ENCODE measurements around the gene SMARCC1.

The SMARCC1 gene

DNA sequence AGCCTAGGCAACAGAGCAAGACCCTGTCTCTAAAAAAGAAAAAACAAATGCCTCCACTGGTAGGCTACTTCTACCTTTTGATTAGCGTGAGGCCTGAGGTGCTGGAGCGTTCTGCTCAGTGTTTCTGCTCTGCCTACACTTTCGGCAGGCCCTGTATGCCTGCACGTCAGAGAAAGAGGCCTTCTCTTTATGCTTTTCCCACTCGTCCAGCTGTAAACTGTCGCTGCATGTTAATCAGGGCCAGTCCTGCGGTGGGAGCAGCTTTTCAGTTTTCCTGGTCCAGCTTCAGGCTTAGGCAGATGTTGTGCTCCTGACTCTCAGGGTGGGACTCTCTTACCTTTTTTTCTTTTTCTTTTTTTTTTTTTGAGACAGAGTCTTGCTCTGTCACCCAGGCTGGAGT is 228.3 kb downstream of the SMARCC1 start:
- DNase-seq (ENCODE audit: low read depth in 2 of 2), result no peak

DNA sequence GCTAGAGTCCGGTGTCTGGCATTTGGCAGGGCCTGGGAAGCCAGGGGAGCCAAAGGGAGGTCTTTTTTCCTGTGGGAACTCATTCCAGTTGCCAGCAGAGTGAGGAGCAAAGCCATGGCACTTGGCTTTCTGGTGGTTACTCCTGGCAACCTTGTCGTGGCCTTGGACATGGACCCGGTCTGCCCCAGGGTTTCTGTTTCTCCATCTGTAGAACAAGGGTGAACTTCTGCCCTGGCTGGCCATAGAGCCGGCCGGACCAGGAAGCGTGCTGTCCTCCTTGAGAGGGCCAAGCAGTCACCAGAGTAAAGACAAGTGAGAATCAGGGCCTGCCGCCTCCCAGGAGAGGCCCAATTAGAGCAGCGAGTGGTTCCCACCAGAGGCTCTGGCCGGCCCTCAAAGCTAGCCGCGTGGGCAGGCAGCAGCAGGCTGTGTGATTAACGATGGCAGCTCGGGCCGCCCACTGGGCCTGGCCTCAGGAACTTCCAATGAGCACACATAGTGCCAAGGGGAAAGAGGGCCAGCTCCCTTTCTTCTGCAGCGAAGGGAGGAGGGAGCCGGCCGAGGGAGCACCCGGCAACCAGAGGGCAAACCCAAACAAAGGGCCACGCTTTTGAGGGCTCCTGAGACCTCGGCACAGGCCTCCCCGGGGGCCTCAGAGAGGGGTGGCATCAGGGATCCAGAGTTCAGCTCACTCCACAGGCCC is 239.1 kb downstream of the SMARCC1 start:
- no peak for DNase-seq (ENCODE audit: low read depth in 2 of 2)

DNA sequence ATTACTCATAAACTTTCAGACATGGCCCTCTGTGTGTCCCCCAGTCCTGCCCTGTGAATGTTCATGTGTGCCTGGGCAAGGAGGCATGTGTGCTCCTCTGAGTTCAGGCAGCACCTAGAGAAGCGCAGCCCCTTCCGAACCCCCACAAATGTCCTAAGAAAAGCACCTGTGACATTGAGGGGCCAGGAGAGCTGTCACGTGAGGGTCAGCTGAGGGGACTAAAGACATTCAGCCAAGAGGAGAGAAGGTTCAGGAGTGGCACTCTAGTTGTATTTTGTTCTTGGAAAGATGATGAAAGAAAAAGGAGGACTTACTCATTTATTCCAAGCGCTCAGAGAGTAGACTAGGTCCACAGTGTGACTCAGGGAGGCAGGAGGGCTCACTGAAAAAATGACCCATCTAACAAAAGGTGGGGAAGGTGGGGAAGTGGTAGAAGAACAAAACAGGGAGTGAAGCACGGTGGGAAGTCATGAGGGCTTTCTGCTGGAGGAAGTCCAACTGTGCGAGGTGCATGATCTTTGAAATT is 240.0 kb downstream of the SMARCC1 start:
- DNase-seq (ENCODE audit: low read depth in 2 of 2), result no peak

DNA sequence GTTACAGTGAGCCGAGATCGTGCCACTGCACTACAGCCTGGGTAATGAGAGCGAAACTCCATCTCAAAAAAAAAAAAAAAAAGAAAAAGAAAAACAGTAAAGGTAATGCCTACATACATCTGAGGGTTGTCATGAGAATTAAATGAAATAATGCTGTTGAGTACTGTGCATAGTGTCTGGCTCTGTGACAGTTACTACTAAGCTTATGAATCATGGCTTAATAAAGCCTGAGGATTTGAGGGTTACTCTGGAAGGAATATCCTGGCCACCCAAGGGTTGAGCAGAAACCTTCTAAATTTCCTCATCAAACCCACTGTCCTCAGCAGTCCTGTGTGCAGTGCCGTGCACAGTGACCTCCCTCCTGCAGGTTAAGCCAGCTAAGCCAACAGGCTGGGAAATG is 241.4 kb downstream of the SMARCC1 start:
- no peak for DNase-seq (ENCODE audit: low read depth in 2 of 2)

DNA sequence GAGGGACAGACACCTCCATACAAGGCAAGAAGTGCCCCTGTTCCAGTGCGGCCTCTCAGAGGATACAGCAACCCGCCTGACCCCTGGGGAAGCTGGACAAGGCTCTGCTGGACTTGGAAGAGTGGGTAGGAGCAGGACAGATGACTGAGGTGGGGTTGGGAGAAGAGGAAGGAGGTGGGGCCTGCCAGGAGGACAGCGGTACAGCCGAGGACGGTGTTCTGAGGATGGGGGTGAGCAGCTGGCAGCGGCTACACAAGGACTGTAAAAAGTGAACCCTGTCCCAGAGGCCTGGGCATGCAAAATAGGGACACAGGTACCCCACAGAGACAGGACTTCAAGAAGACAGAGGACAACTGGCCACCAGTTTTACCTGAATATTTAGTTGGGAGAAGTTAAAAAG is 244.7 kb downstream of the SMARCC1 start:
- no peak for DNase-seq (ENCODE audit: low read depth in 2 of 2)

DNA sequence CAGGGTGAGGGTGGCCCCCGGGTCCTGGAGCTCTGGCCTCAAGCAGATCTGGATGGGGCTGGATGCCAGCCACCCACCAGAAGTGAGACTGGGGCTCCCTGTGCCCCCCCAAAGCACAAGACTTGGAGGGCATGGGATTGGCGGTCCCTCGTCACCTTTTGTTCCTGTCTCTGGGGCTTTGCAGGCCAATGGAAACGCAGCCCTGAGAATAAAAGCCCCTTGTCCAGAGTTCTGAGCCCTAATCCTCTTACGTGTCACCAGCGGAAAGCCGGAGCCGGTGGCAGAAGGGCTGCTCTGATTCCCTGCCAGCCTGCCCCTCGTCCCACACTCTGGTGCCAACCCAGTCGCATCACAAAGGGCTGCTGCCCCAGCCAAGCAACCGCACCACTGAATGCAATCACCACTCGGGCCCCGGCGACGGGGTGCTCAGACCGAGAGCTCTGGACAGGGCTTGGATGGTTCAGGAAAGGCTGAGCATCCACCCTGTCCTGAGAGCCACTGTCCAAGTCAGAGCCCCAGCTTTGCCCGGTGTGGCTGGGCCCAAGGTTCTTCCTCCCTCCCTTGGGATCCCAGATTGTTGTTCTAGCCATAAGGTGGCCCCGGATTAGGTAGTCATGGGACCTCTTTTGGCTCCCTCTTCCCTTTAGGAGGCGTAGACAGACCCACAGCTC is 245.3 kb downstream of the SMARCC1 start:
- no peak for DNase-seq (ENCODE audit: low read depth in 2 of 2)
